Measurements from ENCODE around the gene CLCN7. TPM values are rescaled to one million over a fixed set of nuclear protein-coding genes. Genes with fewer than 3 reads are reported as not detected.
"Not testable (repeated sequence)": the region's sequence is repeated elsewhere in the genome, so short reads cannot be mapped to it uniquely, and the experiment has no call there.

Gene CLCN7
- total RNA-seq, 1 donor, result 58.2 TPM

DNA sequence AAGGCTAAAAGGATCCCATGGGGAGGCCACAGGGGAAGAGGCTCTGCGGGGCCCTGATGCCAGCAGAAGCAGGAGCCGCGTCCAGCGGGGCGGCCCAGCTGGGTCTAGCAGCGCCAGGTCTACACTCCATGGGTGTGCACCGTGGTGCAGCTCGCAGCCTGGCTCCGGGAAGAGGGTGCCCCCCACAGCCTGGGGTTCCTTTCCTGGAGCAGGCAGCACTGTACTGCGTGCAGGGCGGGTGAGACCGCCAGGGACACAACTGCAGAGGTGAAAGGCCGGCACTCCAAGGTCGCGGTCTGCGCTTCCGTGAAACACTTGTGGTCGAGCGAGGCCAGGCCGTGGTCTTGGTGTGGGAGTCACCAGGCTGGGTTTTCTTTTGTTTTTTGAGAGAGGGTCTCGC lies 24.0 kb downstream of the CLCN7 start:
- no peaks in the 10 kb centered on the region for H3K9me3 ChIP-seq (ENCODE audit: low read depth, low read length)
- no peak overlapping the region for H3K4me3 ChIP-seq (ENCODE audit: low read length)
- H3K4me1 ChIP-seq (ENCODE audit: insufficient read depth, low read length), result no peaks in the 10 kb centered on the region
- no peaks in the 10 kb centered on the region for H3K27me3 ChIP-seq (ENCODE audit: insufficient read depth, low read length)

DNA sequence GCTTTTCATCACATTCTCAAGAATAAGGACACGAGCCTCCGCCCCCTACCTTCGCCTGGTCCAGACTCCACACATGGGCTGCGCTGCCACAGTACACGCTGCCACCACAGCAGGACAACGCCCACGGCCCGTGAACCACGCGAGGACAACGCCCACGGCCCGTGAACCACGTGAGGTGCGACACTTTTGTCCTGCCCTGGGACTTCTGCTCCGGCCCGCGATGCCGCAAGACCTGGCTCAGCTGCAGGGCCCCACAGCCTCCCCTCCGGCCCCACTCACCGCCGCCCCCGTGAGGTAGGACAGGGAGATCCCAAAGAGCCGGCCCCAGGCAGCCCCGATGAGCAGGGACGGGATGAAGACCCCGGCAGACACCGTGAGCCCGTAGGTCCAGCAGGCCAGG lies 24.6 kb downstream of the CLCN7 start:
- no peak overlapping the region for H3K4me3 ChIP-seq (ENCODE audit: low read length)
- no peaks in the 10 kb centered on the region for H3K9me3 ChIP-seq (ENCODE audit: low read depth, low read length)
- no peaks in the 10 kb centered on the region for H3K4me1 ChIP-seq (ENCODE audit: insufficient read depth, low read length)
- H3K27me3 ChIP-seq (ENCODE audit: insufficient read depth, low read length), result no peaks in the 10 kb centered on the region

GRCh38 chr16:1449201-1449788 lies 25.5 kb downstream of the CLCN7 start:
- Histone ChIP-seq H3K4me1 (ENCODE audit: insufficient read depth, low read length) (no peaks in the 10 kb centered on the region), H3K4me3 (ENCODE audit: low read length) (no peak overlapping the region), H3K9me3 (ENCODE audit: low read depth, low read length) (no peaks in the 10 kb centered on the region), H3K27me3 (ENCODE audit: insufficient read depth, low read length) (no peaks in the 10 kb centered on the region)

DNA sequence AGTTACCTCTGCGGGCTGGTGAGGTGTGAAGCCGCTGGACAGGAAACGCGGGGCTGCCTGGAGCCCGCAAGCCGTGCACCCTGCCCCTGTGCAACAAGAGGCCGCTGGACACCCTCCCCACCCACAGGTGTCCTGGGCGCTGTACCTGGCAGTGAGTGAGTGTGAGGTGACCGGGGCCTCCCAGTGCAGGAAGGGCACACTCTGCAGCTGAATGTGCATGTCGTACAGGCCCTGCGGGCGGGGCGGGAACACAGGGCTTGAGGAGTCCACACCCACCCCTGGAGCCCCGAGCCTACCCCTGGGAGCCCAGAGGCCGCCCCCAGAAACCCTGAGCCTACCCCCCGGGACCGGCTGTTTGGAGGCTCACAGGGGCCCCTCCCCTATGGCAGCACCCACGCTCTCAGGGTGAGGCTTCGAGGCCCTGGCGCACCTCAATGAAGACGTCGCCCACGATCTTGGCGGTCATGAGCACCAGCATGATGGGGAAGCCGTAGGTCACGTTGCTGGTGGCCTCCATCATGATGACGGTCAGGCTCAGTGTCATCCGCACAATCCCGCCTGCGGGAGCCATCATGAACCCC lies 26.2 kb downstream of the CLCN7 start:
- H3K4me3 ChIP-seq (ENCODE audit: low read length), result no peak overlapping the region

GRCh38 chr16:1447965-1448364 lies 26.9 kb downstream of the CLCN7 start:
- Histone ChIP-seq H3K27me3 (ENCODE audit: insufficient read depth, low read length) (no peaks in the 10 kb centered on the region), H3K4me3 (ENCODE audit: low read length) (no peak overlapping the region), H3K9me3 (ENCODE audit: low read depth, low read length) (no peaks in the 10 kb centered on the region), H3K4me1 (ENCODE audit: insufficient read depth, low read length) (no peaks in the 10 kb centered on the region)

More for the DNA sequence above, 26.2 kb downstream of the CLCN7 start:
- Histone ChIP-seq H3K4me1 (ENCODE audit: insufficient read depth, low read length) (no peaks in the 10 kb centered on the region), H3K9me3 (ENCODE audit: low read depth, low read length) (no peaks in the 10 kb centered on the region), H3K27me3 (ENCODE audit: insufficient read depth, low read length) (no peaks in the 10 kb centered on the region)

DNA sequence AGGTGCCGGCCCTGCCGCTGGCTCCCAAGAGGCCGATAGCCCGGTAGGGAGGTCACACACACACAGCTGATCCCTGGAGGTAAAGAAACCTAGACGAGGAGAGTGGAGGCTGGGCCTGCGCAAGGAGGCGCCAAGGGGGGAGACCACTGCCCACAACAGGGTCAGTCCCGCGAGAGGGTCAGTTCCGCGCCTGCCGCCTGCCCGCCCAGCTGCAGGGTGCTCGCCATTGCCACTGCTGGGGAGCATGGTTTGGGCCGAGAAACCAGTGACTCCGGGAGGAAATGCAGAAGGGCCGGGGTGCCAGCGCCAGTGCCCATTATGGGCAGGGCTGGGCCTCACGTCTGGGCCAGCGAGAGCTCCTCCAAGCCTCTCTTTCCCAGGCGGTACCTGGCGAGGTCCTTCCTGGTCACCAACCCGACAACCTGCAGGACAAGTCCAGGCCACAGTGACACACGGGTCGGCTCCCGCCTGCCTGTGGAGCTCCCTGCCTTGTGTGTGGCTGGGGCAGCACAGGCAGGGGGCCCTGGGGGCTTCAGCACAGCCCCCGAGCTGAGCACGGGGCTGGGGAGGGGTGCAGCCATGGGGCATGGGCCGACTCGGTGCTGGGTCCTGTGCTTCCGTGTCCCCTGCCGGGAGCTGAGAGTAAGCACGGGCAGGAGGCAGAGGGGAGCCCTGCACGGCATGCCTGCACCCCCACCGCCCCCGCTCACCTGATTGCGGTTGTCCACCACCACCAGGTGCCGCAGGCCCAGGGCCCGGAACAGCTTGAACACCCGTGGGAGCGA lies 28.3 kb downstream of the CLCN7 start:
- Histone ChIP-seq H3K9me3 (ENCODE audit: low read depth, low read length) (no peaks in the 10 kb centered on the region), H3K4me3 (ENCODE audit: low read length) (no peak overlapping the region), H3K4me1 (ENCODE audit: insufficient read depth, low read length) (no peaks in the 10 kb centered on the region), H3K27me3 (ENCODE audit: insufficient read depth, low read length) (no peaks in the 10 kb centered on the region)

DNA sequence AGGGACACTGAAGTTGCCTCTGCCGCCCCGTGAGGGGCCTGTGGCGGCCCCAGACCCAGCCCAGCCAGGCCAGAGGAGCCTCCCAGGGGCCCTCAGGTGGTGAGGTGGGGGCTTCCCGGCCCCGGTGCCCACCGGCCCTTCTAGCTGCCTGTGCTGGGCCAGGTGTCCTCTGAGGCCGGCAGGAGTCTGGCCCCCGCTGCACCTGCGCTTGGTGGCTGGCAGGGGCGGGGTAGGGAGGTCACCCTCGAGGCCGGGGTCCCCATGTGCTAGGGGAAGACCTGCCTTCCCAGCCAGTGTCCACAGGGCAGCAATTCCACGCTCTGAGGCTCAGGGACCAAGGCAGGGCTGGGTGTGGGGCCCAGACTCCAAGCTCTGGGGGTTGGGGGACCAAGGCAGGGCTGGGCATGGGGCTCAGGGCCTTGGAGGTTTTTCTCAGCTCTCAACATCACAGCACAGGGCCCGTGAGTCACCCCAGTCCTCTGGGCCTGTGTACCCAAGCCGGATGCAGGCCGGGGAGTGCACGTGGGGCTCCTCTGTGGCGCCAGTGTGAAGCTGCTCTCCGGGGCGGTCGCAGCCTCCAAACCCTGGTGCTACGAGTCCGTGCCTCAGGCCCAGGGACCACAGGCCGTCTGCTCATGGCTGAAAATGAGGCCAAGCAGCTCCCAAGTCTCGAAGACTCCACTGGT lies 29.2 kb downstream of the CLCN7 start:
- H3K9me3 ChIP-seq (ENCODE audit: low read depth, low read length), result no peaks in the 10 kb centered on the region
- H3K4me3 ChIP-seq (ENCODE audit: low read length), result no peak overlapping the region
- H3K4me1 ChIP-seq (ENCODE audit: insufficient read depth, low read length), result no peaks in the 10 kb centered on the region
- no peaks in the 10 kb centered on the region for H3K27me3 ChIP-seq (ENCODE audit: insufficient read depth, low read length)

DNA sequence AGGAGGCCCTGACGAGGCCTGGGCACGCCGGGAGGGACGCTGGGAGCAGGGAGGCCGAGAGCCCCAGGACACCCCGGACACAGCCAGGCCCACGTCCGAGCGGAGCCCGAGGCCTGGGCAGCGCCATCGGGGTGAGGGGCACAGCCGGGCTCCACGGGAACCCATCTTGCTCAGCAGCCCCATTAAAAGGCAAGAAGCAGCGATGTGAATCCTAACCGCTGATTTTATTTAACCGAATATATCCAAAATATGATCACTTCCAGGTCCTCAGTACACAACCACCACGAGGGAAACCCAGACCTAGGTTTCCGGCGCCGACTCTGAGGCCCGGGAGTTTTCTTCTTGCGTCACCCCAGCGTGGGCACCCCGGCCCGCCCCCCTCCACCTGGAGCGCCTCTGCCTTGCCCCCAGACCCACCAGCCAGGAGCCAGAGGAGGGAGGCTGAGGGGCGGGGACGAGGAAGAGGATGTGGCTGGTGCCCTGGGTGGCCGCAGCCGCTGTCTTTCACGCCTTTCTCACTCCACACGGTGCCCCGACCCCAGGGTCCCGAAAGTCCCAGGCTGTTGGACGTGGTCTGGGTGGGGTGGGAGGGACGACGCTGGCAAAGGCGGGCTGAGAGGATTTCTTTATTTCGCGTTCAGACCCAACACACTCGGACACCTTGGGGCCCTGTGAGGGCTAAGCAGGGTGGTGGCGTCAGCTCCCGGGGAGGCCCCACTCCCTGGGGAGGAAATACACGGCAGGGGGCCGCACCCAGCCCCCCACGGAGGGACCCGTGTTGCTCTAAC lies 29.9 kb downstream of the CLCN7 start:
- Histone ChIP-seq H3K4me1 (ENCODE audit: insufficient read depth, low read length) (no peaks in the 10 kb centered on the region), H3K27me3 (ENCODE audit: insufficient read depth, low read length) (no peaks in the 10 kb centered on the region), H3K4me3 (ENCODE audit: low read length) (no peak overlapping the region), H3K9me3 (ENCODE audit: low read depth, low read length) (no peaks in the 10 kb centered on the region)

DNA sequence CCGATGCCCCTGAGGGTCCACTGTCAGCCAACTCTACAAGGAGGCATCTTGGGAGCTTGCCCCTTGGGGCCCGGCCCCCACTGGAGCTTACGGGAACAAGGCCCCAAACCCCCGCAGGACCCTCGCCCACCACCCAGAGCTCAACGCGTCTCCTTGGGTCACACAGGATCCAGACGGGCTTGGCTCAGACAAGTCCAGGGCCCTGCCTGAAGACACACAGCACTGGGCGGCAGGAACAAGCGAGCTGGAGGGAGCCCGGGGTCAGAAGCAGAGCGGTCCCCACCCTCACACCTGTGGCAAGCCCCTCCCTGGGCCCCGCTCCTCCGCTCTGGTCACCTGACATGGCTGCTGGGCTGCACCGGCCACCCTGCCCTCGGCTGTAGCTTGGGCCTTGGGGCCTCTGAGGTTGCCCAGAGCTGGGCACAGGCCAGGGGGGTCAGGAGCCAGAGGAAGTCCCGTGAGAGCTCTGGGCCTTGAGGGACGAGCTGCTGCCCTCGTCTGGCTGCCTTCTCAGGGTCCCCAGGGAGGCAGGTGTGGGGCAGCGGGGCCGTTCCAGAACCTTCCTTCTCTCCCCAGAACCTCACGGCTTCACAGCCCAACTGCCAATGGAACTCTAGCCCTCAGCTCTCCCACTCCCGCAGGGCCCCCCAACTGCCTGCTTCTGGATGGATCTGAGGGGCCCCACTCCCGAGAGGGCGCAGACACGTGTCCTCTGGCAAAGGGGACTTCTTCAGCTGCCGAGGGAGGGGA lies 30.7 kb downstream of the CLCN7 start, which contains the start of gene CCDC154:
CCDC154 (minus strand) TSS at position 577 of the 750 bp plus-strand sequence; CDS start at position 343, 234 bp downstream.
- no peaks in the 10 kb centered on the region for H3K27me3 ChIP-seq (ENCODE audit: insufficient read depth, low read length)
- H3K4me1 ChIP-seq (ENCODE audit: insufficient read depth, low read length), result no peaks in the 10 kb centered on the region
- H3K4me3 ChIP-seq (ENCODE audit: low read length), result no peak within 1 kb of the TSS
- H3K9me3 ChIP-seq (ENCODE audit: low read depth, low read length), result no peaks in the 10 kb centered on the region

- no peaks in the 10 kb centered on the region for H3K4me1 ChIP-seq (ENCODE audit: insufficient read depth, low read length)
Measured at GRCh38 chr16:1443403-1443973, 31.3 kb downstream of the CLCN7 start.

GRCh38 chr16:1442697-1443096 lies 32.1 kb downstream of the CLCN7 start:
- Histone ChIP-seq H3K9me3 (ENCODE audit: low read depth, low read length) (no peaks in the 10 kb centered on the region), H3K4me1 (ENCODE audit: insufficient read depth, low read length) (no peaks in the 10 kb centered on the region), H3K4me3 (ENCODE audit: low read length) (no peak overlapping the region), H3K27me3 (ENCODE audit: insufficient read depth, low read length) (no peaks in the 10 kb centered on the region)

More at GRCh38 chr16:1443403-1443973, 31.3 kb downstream of the CLCN7 start:
- H3K27me3 ChIP-seq (ENCODE audit: insufficient read depth, low read length), result no peaks in the 10 kb centered on the region
- H3K9me3 ChIP-seq (ENCODE audit: low read depth, low read length), result no peaks in the 10 kb centered on the region
- H3K4me3 ChIP-seq (ENCODE audit: low read length), result no peak overlapping the region

DNA sequence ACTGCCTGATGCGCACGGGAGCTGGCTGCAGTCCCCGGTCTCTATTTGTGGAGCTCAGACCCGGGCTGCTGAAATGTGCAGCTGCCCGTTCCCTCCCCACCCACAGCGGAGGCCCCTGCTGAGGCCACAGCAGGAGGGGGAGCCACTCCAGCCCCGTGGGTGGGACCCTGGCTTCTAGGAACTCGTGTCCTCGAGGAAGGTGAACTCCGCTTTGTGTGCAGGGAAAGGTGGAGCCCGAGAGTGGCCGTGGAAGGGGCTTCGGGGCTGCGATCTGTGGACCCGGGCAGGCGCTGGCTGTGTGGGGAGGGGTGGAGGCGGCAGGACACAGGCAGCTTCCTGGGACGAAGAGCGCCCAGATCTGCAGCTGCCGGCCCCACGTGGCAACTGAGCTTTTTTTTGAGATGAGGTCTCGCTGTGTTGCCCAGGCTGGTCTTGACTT lies 33.4 kb downstream of the CLCN7 start:
- no peaks in the 10 kb centered on the region for H3K4me1 ChIP-seq (ENCODE audit: insufficient read depth, low read length)
- no peaks in the 10 kb centered on the region for H3K27me3 ChIP-seq (ENCODE audit: insufficient read depth, low read length)
- no peaks in the 10 kb centered on the region for H3K9me3 ChIP-seq (ENCODE audit: low read depth, low read length)
- H3K4me3 ChIP-seq (ENCODE audit: low read length), result no peak overlapping the region

GRCh38 chr16:1439699-1440074 lies 35.1 kb downstream of the CLCN7 start:
- H3K9me3 ChIP-seq (ENCODE audit: low read depth, low read length); H3K4me3 ChIP-seq (ENCODE audit: low read length); H3K27me3 ChIP-seq (ENCODE audit: insufficient read depth, low read length); H3K4me1 ChIP-seq (ENCODE audit: insufficient read depth, low read length): not testable (repeated sequence)

Data from mononuclear cell (primary cell).